ENCODE data around the gene MGARP. TPM values are rescaled to one million over a fixed set of nuclear protein-coding genes. Genes with fewer than 3 reads are reported as not detected.

MGARP gene
- total RNA-seq, 4 donors from 2014 or later: 0.63 to 20.6 (median 7.5) TPM

DNA sequence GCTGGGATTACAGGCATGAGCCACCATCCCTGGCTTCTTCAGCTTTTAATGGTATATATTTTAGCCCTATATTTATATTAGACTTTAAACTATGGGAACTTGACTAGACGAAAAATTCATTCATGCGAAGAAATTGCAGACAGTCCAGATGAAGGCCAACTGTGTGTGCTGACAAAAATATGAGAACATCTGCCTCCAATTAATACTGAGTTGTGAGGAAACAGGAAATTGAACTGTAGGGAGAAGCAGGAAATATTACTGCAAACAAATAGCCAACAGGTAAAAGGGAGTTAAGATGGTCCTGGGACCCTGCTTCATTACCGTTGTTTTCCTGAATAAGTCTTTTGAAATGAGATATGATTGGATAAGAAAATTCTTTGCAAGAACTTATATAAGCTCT lies 26.3 kb downstream of the MGARP start:
- TF ChIP-seq, protein P1, sequence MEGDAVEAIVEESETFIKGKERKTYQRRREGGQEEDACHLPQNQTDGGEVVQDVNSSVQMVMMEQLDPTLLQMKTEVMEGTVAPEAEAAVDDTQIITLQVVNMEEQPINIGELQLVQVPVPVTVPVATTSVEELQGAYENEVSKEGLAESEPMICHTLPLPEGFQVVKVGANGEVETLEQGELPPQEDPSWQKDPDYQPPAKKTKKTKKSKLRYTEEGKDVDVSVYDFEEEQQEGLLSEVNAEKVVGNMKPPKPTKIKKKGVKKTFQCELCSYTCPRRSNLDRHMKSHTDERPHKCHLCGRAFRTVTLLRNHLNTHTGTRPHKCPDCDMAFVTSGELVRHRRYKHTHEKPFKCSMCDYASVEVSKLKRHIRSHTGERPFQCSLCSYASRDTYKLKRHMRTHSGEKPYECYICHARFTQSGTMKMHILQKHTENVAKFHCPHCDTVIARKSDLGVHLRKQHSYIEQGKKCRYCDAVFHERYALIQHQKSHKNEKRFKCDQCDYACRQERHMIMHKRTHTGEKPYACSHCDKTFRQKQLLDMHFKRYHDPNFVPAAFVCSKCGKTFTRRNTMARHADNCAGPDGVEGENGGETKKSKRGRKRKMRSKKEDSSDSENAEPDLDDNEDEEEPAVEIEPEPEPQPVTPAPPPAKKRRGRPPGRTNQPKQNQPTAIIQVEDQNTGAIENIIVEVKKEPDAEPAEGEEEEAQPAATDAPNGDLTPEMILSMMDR (IDR thresholded peaks at IDR 0.05): no peak
- DNase-seq (ENCODE audit: low spot score): no peak
- ATAC-seq (ENCODE audit: low FRiP score): no peak

DNA sequence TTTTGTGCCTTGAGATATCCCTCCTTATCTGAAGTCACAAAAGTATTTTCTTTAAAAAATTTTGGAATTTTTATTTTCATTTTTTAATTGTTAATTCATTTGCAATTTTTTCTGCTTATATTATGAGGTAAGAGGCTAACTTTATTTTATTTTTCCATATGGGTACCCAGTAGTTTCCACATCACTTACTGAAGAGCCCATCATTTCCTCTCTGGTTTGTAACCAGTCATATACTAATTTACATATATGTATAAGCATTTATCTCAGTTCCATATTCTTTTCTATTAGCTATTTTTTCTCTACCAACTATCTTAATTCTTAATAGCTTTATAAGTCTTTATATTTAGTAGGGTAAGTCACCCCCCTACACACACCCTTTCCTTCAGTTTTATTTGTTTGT lies 27.0 kb downstream of the MGARP start:
- ATAC-seq (ENCODE audit: low FRiP score) (no peak), DNase-seq (ENCODE audit: low spot score) (no peak)
- TF ChIP-seq, protein P1 (IDR thresholded peaks at IDR 0.05): no peak

DNA sequence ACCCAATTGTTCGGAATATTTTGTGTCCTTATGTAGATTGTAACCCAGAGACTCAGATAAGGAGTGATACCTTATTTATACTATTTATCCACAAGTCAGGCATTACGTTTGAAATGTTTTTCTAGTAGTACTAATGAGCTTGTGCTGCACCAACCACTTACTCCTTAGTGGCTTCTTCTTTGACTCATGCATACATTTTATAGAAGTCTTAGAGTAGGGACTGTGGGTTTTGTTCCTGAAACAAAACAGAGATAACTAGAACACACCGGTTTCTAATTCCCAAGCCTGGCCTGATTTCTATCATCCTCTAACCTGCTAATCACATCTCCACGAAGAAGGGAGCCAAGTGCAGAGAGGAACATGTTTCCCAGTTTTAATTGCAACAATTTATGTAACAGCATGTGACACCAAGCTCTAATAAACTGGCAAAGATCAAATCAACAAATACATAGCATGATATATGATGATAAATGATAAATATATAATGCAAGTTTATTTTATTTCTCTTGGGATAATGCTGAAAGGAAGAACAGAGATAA lies 32.3 kb downstream of the MGARP start:
- no peak for ATAC-seq (ENCODE audit: low FRiP score)
- no peak for DNase-seq (ENCODE audit: low spot score)
- TF ChIP-seq, protein P1 (IDR thresholded peaks at IDR 0.05): no peak

DNA sequence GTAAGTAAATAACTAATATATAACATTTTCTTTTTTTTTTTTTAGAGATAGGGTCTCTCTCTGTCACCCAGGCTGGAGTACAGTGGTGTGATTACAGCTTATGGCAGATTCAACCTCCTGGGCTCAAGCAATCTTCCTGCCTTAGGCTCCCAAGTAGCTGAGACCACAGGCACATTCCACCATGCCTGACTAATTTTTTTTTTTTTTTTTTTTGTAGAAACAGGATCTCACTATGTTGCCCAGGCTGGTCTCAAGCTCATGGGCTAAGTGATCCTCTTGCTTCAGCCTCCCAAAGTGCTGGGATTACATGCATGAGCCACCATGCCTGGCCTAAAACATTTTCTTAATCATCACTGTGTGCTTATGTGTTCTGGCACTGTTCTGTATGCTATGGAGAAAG lies 32.8 kb downstream of the MGARP start:
- ATAC-seq (ENCODE audit: low FRiP score) (no peak), DNase-seq (ENCODE audit: low spot score) (no peak)
- TF ChIP-seq, protein P1 (IDR thresholded peaks at IDR 0.05): no peak

DNA sequence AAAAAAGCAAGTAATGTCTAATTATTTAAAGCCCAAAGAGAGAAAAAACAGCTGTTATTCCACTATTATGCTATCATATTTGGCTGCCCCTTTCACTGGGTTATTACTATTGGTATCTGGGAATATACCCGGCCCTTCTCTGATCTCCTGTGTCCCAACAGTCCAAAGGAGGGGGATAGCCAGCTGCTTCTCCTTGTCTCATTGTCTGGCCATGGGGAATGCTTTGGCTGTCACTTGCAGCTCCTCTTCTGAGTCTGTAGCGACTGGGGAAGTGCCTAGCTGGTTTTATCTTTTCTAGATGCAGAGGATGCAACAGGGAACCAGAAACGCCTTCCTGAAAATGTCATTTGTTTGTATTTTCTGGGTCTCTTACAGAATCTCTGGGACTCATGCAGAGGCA lies 33.9 kb downstream of the MGARP start:
- TF ChIP-seq, protein P1 (IDR thresholded peaks at IDR 0.05): no peak
- ATAC-seq (ENCODE audit: low FRiP score) (no peak), DNase-seq (ENCODE audit: low spot score) (no peak)

DNA sequence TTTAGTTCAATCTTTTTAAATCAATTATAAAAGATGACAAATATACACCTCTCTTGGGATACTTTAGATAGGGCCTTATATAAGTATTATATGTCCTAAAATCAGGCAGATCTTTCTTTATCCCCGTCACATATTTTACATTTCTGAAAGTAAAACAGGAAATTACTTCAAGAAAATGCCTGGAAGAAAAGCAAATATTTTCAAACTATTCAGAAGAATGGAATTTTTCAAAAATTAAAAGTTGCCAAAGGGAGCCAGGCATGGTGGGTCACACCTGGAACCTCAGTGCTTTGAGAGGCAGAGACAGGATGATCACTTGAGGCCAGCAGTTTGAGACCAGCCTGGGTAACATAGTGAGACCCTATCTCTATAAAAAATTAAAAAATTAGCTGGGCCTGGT lies 34.4 kb downstream of the MGARP start:
- DNase-seq (ENCODE audit: low spot score): no peak

More for the DNA sequence above, 34.4 kb downstream of the MGARP start:
- TF ChIP-seq, protein P1 (IDR thresholded peaks at IDR 0.05): no peak
- no peak for ATAC-seq (ENCODE audit: low FRiP score)

Data from omental fat pad (tissue), 4 donors.